MM.1S (cell line): ENCODE data around the gene MAML3.

Experiments
- CTCF ChIP-seq: fragments of 300-600 bp; sonication (generic); IDR thresholded peaks from 2 replicates; pipeline ENCODE4 v1.5.1; 2016; ENCODE audit warnings: antibody characterized with exemption, low read length, mixed read lengths
- EZH2phosphoT487 ChIP-seq: fragments of 300-600 bp; sonication (generic); IDR thresholded peaks from 2 replicates; pipeline ENCODE4 v1.6.1; 2018; ENCODE audit warnings: antibody characterized with exemption, low read length

GRCh38 chr4:139988863-139989765 lies 164.9 kb downstream of the MAML3 start:
- TF ChIP-seq EZH2phosphoT487: no peak
- no peak for TF ChIP-seq CTCF
